Right kidney (tissue), 9 donors: Measurements from ENCODE around the gene NISCH.

Experiments
- DNase-seq: peaks from one replicate; pipeline ENCODE4 v3.0.0-alpha.2; 2016
- long read RNA-seq, 8 donors: transcript quantifications; one replicate each; lab custom pipeline, GENCODE V29; 2026

The NISCH gene
- long read RNA-seq, donor 1, full-length matches to known transcripts: 8 of 30 reads
- long read RNA-seq, donor 1, partial matches to known transcripts: 22 of 30 reads
- long read RNA-seq, donor 1, other reads (novel, unspliced or antisense): 0 of 30 reads
- long read RNA-seq, donor 2, partial matches to known transcripts: 50 of 55 reads
- long read RNA-seq, donor 2, other reads (novel, unspliced or antisense): 0 of 55 reads
- long read RNA-seq, donor 3, transcript NISCH-212 (13 exons, 3,168 nt): major isoform, 5 of 68 reads
- long read RNA-seq, donor 3, partial matches to known transcripts: 62 of 68 reads
- long read RNA-seq, donor 3, other reads (novel, unspliced or antisense): 0 of 68 reads
- long read RNA-seq, donor 4, transcript NISCH-212 (13 exons, 3,168 nt): major isoform, 5 of 146 reads
- long read RNA-seq, donor 4, partial matches to known transcripts: 137 of 146 reads
- long read RNA-seq, donor 4, other reads (novel, unspliced or antisense): 0 of 146 reads
- long read RNA-seq, donor 5, partial matches to known transcripts: 28 of 32 reads
- long read RNA-seq, donor 5, other reads (novel, unspliced or antisense): 0 of 32 reads
- long read RNA-seq, donor 6, transcript NISCH-212 (13 exons, 3,168 nt): major isoform, 10 of 46 reads
- long read RNA-seq, donor 6, partial matches to known transcripts: 31 of 46 reads
- long read RNA-seq, donor 6, other reads (novel, unspliced or antisense): 0 of 46 reads
- long read RNA-seq, donor 7, transcript NISCH-212 (13 exons, 3,168 nt): major isoform, 14 of 98 reads
- long read RNA-seq, donor 7, partial matches to known transcripts: 78 of 98 reads
- long read RNA-seq, donor 7, other reads (novel, unspliced or antisense): 0 of 98 reads
- long read RNA-seq, donor 8, full-length matches to known transcripts: 14 of 133 reads
- long read RNA-seq, donor 8, partial matches to known transcripts: 119 of 133 reads
- long read RNA-seq, donor 8, other reads (novel, unspliced or antisense): 0 of 133 reads

GRCh38 chr3:52455283-52456168, at the start of gene NISCH:
TSS of gene NISCH (plus strand) at chr3:52455604. CDS start at chr3:52455642, 38 bp downstream.
- DNase-seq: peak; percentile 75

DNA sequence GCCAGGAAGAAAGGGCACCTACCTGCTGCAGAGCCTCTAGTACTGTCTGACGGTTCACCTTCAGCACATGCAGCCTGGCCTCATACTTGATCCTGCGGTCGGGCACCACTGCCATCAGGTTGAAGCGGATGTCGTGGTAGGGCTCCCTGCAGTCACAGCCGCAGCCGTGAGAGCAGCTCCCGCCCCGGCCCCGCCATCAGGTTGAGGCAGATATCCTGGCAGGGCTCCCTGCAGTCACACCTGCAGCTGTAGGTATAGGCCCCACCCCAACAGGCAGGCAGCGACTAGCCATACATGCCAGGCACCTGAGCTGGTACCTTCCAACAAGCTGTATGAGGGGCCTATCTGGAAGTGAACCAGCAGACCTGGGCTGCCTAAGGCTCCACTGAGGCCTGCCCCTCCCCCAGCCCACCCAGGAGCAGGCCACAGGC, 49.2 kb upstream of the NISCH start:
- DNase-seq: no peak

GRCh38 chr3:52406791-52407510, 48.5 kb upstream of the NISCH start:
- DNase-seq: no peak

DNA sequence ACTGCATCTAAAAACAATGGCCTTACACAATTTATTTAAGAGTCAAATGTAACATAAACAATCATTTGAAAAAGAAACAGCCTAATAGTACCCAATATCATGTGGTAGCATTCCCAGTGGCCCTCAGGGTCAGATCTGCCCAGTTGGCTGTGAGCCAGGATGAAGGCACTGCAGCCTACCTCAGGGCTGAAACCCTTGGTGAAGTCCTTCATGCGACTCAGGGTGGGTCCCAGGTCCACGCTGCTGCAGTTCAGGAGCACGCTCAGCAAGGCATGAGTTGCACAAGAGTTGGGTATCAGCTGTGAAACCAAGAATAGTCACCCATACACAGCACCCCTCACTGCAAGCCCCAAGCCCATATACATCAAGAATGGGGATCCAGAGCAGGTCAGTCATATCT, 47.6 kb upstream of the NISCH start:
- DNase-seq: no peak

DNA sequence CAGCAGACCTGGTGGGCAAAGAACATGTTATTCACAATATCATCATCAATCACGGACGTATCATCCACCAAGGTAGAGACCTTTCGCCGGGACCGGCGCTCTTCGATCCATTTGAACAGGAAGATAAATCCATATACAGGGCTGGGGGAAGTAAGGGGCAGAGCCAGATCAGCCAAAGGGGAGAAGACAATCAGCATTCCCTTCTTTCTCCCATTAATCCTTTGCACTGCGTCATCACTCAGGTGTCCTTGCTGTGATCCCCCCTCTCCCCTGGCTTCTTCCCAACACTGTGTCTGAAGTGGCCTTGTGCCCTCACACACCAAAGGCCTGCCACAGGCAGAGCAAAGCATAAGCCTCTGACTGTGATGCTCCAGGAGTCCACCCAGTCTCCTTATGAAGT, 46.9 kb upstream of the NISCH start:
- no peak for DNase-seq

- no peak for DNase-seq
These were observed 39.6 kb upstream of the NISCH start for GRCh38 chr3:52415800-52416199.

- DNase-seq: no peak
These were observed 35.0 kb upstream of the NISCH start for GRCh38 chr3:52420388-52420787.

- no peak for DNase-seq
These were observed 32.7 kb upstream of the NISCH start for GRCh38 chr3:52422669-52423068.

- DNase-seq: no peak
These were observed 32.2 kb upstream of the NISCH start for GRCh38 chr3:52423173-52423572.

GRCh38 chr3:52428151-52429005, 27.0 kb upstream of the NISCH start:
- no peak for DNase-seq

DNA sequence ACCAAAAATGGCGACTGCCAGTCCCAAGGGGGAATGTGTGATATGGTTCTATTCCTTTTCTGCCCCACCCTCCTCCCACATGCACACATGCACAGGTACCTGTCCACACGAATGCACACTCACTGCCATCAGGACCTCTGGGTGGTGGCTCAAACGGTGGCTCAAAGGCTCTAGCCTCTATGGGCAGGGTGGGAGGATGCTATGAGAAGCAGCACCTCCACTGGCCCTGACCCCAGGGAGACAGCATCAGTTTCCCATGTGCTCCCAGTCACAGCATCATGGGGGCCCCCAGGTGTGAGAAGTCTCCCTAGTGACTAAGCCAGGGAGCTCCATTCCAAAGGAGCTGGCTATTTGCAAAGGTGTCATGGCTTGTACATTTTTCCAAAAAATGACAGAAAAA, 26.4 kb upstream of the NISCH start:
- no peak for DNase-seq

- DNase-seq: no peak
These were observed 25.5 kb upstream of the NISCH start for GRCh38 chr3:52429779-52430415.

GRCh38 chr3:52430416-52430810, 25.0 kb upstream of the NISCH start:
- DNase-seq: no peak

GRCh38 chr3:52431459-52432223, 23.8 kb upstream of the NISCH start:
- DNase-seq: no peak

DNA sequence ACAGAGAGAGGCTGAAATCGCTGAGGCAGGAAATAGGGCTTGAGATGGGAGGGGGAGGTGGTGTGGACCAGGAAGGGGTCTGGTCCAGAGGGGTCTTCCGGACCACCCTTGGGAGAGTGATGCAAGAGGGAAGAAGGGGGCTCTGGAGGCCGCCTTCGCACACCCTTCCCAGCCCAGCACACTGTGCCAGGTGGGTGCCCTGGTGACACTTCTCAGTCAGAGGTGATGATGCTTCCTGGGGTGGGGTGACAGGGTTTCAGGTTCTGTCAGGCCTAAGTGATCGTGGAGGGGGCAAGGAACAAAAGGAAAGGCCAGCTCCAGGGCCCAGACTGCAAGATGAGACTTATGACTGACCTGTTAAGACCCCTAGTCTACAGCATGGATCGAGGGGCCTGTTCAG, 23.2 kb upstream of the NISCH start:
- DNase-seq: peak; percentile 6

DNA sequence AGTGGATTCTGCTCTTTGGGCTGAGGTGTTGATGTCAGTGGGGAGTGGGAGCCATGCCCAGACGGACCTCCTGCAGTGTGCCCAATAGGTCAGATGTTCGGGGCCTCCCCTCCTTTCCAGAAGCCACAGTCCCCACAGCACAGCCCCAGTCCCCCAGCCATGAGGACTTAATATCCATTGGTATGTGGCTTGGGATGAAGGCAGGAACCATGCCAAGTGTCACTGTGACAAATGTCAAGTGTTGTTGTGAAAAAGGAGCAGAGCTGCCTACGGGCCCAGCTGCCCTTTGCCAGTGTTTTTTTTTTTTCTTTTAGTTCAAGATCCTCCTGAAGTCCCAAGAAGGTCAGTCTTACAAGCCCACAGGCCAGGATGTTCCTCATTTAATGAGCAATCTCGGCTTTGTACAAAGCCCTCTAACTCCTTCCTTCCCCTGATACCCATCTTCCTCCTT, 22.7 kb upstream of the NISCH start:
- no peak for DNase-seq

- peak; percentile 18 for DNase-seq
These were observed 21.9 kb upstream of the NISCH start for GRCh38 chr3:52433328-52433995.

DNA sequence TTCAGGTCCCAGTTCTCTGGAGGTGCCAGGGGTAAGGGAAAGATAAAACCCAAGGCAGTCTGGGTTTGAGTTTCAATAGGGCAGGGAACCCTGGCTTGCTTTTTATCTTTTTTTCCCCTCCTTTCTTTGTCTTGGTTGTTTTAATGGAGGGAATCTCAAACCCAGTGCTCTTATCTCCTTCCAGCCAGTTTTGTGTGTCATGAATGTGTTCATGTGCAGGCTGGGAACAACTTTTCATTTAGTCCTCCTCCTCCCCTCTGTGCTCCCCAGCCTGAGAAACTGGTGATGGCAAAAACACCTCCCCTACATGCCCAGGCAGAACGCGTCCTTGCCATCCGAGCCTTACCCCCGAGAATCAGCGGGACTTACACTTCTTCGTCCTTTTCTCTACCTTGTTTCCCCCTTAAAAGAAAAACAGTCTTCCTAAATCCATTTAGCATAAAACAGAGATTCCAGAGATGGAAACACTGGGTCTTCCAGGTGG, 21.4 kb upstream of the NISCH start:
- DNase-seq: peak; percentile 7
